Progenitor cell of endocrine pancreas (in vitro differentiated cells): Measurements from ENCODE around the gene SOX14. TPM values are rescaled to one million over a fixed set of nuclear protein-coding genes. Genes with fewer than 3 reads are reported as not detected.

ENCODE experiments used
- DNase-seq: peaks from one replicate; pipeline ENCODE4 v3.0.0; 2021; ENCODE audit warnings: low spot score; ENCODE audit not compliant: unreplicated experiment
- H3K27ac Mint-ChIP-seq: 2 replicates; pipeline ENCODE4 v1.8.0; 2021; ENCODE audit warnings: mild to moderate bottlenecking, moderate library complexity, mixed read lengths
- H3K27me3 Mint-ChIP-seq: 2 replicates; pipeline ENCODE4 v1.8.0; 2021; ENCODE audit warnings: mixed read lengths
- H3K36me3 Mint-ChIP-seq: 2 replicates; pipeline ENCODE4 v1.8.0; 2022; ENCODE audit warnings: mixed read lengths; ENCODE audit not compliant: insufficient read depth
- H3K4me1 Mint-ChIP-seq: 2 replicates; pipeline ENCODE4 v1.8.0; 2021; ENCODE audit warnings: low read depth, mixed read lengths
- H3K4me3 Mint-ChIP-seq: 2 replicates; pipeline ENCODE4 v1.8.0; 2021; ENCODE audit warnings: low read depth, mild to moderate bottlenecking, moderate library complexity, mixed read lengths
- H3K9me3 Mint-ChIP-seq: 2 replicates; pipeline ENCODE4 v1.8.0; 2021; ENCODE audit warnings: low read depth, mixed read lengths
- CTCF ChIP-seq: fragments of 200-600 bp; sonication (generic); IDR thresholded peaks from one replicate; pipeline ENCODE4 v1.5.0; 2021; ENCODE audit warnings: antibody characterized with exemption, mild to moderate bottlenecking; ENCODE audit not compliant: unreplicated experiment
- total RNA-seq: library from RNA; stranded (reverse); gene quantifications from 2 replicates; pipeline ENCODE4 v1.2.1, GENCODE V29; 2021

Gene SOX14
- total RNA-seq, 1 donor from 2014 or later: not detected

- H3K9me3 Mint-ChIP-seq: no peaks in the 10 kb centered on the region
- peaks cover 98% of the 10 kb centered on the region for H3K27me3 Mint-ChIP-seq
- no peak overlapping the region for H3K4me3 Mint-ChIP-seq
- no peak overlapping the region for H3K27ac Mint-ChIP-seq
- no peak for TF ChIP-seq CTCF
- no peaks in the 10 kb centered on the region for H3K36me3 Mint-ChIP-seq
- no peak for DNase-seq
- peaks cover 17% of the 10 kb centered on the region for H3K4me1 Mint-ChIP-seq
Measured at GRCh38 chr3:137765310-137766033, 1.4 kb downstream of the SOX14 start.

GRCh38 chr3:137766041-137766875 is 2.1 kb downstream of the SOX14 start:
- Mint-ChIP-seq H3K36me3 (no peaks in the 10 kb centered on the region), H3K4me1 (peaks cover 19% of the 10 kb centered on the region), H3K27me3 (peaks cover 98% of the 10 kb centered on the region), H3K4me3 (no peak overlapping the region), H3K27ac (no peak overlapping the region), H3K9me3 (no peaks in the 10 kb centered on the region)
- no peak for TF ChIP-seq CTCF
- no peak for DNase-seq

GRCh38 chr3:137766876-137767537 is 2.9 kb downstream of the SOX14 start:
- no peak for DNase-seq
- H3K9me3 Mint-ChIP-seq: no peaks in the 10 kb centered on the region
- no peaks in the 10 kb centered on the region for H3K36me3 Mint-ChIP-seq
- H3K27me3 Mint-ChIP-seq: peaks cover 98% of the 10 kb centered on the region
- TF ChIP-seq CTCF: no peak
- H3K27ac Mint-ChIP-seq: no peak overlapping the region
- H3K4me3 Mint-ChIP-seq: no peak overlapping the region
- H3K4me1 Mint-ChIP-seq: peaks cover 20% of the 10 kb centered on the region

GRCh38 chr3:137767538-137768360 is 3.6 kb downstream of the SOX14 start:
- H3K4me3 Mint-ChIP-seq: peak overlapping the region; percentile 7
- H3K27me3 Mint-ChIP-seq: peaks cover 98% of the 10 kb centered on the region
- H3K36me3 Mint-ChIP-seq: no peaks in the 10 kb centered on the region
- no peak for DNase-seq
- no peaks in the 10 kb centered on the region for H3K9me3 Mint-ChIP-seq
- no peak for TF ChIP-seq CTCF
- H3K27ac Mint-ChIP-seq: no peak overlapping the region
- peaks cover 20% of the 10 kb centered on the region for H3K4me1 Mint-ChIP-seq
